HS-5 (cell line): ENCODE results near the gene KCTD3.
A peak's percentile ranks its signal among the peaks of the same experiment; 100 is the strongest.

Experiments used
- DNase-seq: peaks from one replicate; pipeline ENCODE4 v3.0.0-alpha.2; 2012; ENCODE audit warnings: low read depth

KCTD3 gene

GRCh38 chr1:215606036-215606435 is 38.9 kb downstream of the KCTD3 start:
- DNase-seq, result no peak

GRCh38 chr1:215606564-215607168 is 39.6 kb downstream of the KCTD3 start:
- DNase-seq, result no peak

- DNase-seq, result no peak
Measured at GRCh38 chr1:215607412-215607811, 40.3 kb downstream of the KCTD3 start.

- no peak for DNase-seq
Measured at GRCh38 chr1:215608646-215609045, 41.5 kb downstream of the KCTD3 start.

GRCh38 chr1:215612391-215612790 is 45.3 kb downstream of the KCTD3 start:
- no peak for DNase-seq

GRCh38 chr1:215617979-215618378 is 50.9 kb downstream of the KCTD3 start:
- DNase-seq, result no peak

- DNase-seq, result no peak
Measured at GRCh38 chr1:215623162-215623561, 56.1 kb downstream of the KCTD3 start.

- no peak for DNase-seq
Measured at GRCh38 chr1:215625949-215626348, 58.8 kb downstream of the KCTD3 start.

GRCh38 chr1:215631040-215631439 is 63.9 kb downstream of the KCTD3 start:
- DNase-seq, result no peak

GRCh38 chr1:215631489-215631888 is 64.4 kb downstream of the KCTD3 start:
- peak; percentile 6 for DNase-seq

- DNase-seq, result no peak
Measured at GRCh38 chr1:215635827-215636226, 68.7 kb downstream of the KCTD3 start.

GRCh38 chr1:215636258-215636965 is 69.3 kb downstream of the KCTD3 start:
- DNase-seq, result no peak

- no peak for DNase-seq
Measured at GRCh38 chr1:215637041-215637573, 70.0 kb downstream of the KCTD3 start.

- no peak for DNase-seq
Measured at GRCh38 chr1:215640429-215641148, 73.5 kb downstream of the KCTD3 start.

- no peak for DNase-seq
Measured at GRCh38 chr1:215643592-215644321, 76.7 kb downstream of the KCTD3 start.

GRCh38 chr1:215645182-215645581 is 78.1 kb downstream of the KCTD3 start:
- DNase-seq, result no peak

- DNase-seq, result no peak
Measured at GRCh38 chr1:215645861-215646260, 78.8 kb downstream of the KCTD3 start.

- no peak for DNase-seq
Measured at GRCh38 chr1:215647738-215648137, 80.6 kb downstream of the KCTD3 start.

- no peak for DNase-seq
Measured at GRCh38 chr1:215648957-215649356, 81.9 kb downstream of the KCTD3 start.

- no peak for DNase-seq
Measured at GRCh38 chr1:215650446-215651149, 83.5 kb downstream of the KCTD3 start.

GRCh38 chr1:215651867-215652266 is 84.8 kb downstream of the KCTD3 start:
- no peak for DNase-seq

GRCh38 chr1:215652371-215652770 is 85.3 kb downstream of the KCTD3 start:
- DNase-seq, result no peak
